Measurements from ENCODE around the gene CENPF.
"Not testable (repeated sequence)": the region's sequence is repeated elsewhere in the genome, so short reads cannot be mapped to it uniquely, and the experiment has no call there.

Gene CENPF

DNA sequence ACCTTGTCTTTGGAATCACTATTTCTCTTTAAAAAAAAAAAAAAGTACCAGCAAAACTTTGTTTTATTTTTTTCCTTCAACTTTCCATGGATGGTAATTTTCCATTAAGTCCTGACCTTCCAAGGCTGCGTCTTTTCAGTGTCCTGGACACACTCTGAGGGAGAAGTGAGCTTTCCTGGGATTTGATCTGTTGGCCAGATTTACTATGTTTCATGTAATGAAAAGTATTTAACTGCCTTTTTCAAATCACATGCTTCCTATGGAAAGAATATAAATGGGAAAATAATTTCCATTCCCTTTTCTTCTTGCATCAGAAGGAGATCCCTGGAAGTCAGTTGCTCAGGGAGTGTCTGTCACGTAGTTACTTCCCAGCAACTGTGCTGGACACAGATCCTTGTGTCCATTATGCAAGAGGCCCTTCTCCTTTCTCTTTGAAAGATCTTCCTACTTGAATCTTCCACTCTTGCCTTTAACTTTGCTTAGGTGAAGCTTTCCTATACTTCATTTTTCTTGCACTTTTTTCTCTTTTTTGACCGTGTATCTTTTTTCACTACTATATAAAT is 59.3 kb downstream of the CENPF start:
- DNase-seq: no peak

DNA sequence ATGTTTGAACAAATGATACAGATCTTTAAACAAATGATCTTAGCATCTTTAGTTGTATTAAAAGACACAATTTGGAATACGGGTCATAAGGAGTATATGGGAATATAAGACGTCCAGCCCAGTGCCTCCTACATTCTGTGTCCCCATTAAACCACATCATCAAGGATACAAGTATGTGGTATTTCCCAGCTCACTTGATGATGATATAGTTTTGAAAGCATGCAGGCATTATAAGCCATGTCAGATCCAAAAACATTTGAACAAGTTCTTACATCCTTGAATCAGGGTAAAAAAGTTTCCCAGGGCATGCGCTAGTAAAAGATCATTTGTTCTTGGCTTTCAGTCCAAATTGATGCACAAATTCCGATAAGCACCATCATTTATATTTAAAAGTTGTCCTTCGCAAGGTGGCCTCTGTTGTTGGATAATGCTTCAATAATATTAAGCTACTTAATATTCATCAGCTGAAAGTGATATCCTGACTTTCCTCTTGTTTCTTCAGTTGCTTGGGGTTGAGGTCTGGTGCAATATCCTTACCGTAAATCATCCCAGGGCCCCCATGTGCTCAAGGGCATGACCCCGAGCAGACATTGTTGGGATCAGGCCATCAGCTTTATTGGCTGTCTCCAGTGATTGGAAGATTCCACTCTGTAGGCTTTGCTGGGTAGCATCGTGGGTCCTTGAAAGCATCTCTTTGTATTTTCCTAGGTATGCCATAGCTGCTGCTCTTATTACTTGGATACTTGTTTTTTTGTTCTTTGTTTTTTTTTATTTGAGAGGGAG is 61.8 kb downstream of the CENPF start:
- no peak for DNase-seq

DNA sequence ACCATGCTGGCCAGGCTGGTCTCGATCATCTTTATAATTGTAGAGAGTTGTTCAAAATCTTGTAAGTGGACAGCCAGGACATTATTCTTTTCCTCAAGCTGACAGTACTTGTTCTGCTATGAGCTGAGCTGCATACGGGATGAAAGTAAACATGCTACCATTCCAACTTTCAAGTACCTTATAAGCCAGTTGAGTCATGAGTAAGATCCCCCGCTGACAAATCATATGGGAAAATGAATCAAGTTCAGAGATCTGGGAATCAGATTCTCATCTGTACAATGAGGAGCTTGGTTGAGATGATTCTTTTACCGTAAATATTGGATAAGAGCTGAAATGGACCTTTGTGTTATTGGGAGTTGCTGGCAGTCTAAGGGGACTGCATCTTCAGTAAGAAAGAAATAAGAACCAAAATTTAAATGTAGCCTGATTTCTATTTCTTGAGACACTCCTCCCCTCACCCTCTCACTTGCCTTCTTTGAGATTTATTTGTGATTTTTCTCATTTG is 62.7 kb downstream of the CENPF start:
- DNase-seq: no peak

DNA sequence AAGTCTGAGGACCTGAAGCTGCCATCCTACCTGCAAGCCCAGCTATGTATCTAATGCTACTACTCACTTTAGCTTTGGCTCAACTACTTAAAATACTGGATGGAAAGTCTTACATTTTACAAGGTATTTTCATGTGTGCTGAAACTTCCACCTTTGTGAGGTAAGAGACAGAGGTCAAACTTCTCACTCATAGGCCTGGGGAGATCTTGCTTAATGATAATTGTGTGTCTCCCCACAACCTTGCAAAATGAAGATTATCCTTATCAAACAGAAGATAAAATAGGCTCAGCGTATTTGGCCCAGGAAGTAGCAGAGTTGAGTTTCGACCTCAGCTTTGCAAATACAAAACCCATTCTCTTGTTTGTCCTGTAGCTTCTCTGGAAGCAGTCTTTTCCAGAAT is 63.7 kb downstream of the CENPF start:
- DNase-seq: no peak

DNA sequence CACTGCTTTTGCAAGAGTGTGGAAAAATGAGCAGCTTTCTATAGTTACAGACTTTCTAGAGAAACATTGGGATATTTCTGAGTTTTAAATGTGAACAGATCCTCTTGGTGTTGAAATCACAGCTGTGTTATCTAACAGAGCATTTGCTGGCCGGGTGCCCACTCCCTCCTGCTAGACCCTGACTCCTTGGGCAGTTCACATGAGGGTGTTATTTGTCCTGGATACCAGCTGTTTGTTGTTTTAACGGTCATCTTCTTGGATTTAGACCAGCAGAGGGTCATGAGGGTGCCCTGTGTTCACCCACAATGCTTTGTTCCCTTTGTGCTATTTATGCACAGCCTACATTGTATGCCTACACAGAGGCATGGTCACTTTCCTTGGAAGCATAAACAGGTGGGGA is 67.1 kb downstream of the CENPF start:
- no peak for DNase-seq

DNA sequence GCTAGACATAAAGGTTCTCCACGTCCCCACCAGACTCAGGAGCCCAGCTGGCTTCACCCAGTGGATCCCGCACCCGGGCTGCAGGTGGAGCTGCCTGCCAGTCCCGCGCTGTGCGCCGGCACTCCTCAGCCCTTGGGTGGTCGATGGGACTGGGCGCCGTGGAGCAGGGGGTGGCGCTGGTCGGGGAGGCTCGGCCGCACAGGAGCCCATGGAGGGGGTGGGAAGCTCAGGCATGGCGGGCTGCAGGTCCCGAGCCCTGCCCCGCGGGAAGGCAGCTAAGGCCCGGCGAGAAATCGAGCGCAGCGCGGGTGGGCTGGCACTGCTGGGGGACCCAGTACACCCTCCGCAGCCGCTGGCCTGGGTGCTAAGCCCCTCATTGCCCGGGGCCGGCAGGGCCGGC is 70.0 kb downstream of the CENPF start:
- not testable (repeated sequence) for DNase-seq

DNA sequence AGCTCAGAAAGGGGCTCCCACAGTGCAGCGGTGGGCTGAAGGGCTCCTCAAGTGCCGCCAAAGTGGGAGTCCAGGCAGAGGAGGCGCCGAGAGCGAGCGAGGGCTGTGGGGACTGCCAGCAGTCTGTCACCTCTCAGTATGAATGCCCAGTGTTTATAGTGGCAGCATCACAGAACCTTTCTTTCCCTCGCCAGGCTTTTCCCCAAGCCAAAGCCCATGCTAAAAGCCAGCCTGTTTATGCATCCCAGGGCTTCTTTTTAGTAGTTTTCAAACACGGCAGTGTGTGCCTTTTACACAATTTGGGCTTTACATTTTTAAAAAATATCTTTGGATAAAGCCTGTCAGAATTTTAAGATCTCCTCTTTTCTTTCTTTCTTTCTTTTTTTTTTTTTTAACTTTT is 70.6 kb downstream of the CENPF start:
- no peak for DNase-seq

DNA sequence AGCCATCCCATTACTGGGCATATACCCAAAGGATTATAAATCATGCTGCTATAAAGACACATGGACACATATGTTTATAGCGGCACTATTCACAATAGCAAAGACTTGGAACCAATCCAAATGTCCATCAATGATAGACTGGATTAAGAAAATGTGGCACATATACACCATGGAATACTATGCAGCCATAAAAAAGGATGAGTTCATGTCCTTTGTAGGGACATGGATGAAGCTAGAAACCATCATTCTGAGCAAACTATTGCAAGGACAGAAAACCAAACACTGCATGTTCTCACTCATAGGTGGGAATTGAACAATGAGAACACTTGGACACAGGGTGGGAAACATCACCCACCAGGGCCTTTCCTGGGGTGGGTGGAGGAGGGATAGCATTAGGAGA is 72.5 kb downstream of the CENPF start:
- not testable (repeated sequence) for DNase-seq

DNA sequence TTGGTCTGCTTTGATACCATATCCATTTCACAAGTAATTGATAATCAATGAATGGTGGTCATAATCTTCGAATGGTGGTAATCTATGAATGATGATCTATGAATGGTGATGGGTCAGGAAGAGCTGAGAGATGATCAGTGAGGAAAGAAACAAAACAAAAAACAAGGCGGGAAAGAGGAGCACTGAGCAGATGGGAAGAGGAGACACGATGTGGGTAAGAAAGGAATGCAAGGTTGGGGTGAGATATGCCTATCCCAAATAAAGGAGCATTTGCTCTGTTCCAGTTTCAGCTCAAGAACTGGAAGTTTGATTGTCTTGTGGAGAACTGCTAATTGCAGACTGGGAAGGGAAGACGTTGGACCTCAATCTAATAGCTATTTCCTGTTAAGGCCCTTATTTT is 73.8 kb downstream of the CENPF start:
- DNase-seq: no peak

DNA sequence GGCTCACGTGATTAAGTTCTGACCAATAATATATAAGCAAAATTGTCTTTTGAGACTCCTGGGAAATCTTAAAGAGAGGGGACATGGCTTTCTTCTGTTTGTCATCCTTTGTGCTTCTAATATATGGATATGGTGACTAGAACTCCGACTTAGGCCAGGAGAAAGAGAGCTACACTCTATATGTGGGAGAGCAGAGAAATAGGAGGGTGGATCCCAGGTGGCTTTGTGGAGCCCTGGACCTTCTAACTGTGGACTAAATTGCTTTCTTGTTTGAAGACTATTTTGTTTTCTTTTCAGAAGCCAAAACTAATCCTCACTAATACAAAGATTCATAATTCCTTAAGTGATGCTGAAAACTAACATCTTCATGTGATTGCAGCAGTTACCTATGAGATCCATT is 75.0 kb downstream of the CENPF start:
- no peak for DNase-seq

DNA sequence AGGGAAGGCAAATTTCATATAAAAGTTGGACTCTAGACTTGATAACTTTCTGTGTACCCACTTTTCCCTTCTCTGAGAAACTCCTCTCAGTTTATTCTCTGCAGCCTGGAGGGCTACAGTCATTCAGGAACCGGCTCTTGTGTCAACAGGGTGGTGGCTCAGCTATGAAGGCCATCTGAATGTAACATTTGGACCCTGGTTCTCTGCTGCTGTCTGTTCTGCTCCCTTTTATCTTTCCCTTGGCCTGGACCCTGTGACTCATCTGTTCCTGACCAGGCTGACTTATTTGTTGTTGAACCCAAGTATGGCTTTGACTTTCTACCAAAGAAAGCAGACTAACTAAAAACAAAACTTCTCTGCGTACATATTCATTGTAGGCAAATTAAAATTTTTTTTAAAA is 75.4 kb downstream of the CENPF start:
- no peak for DNase-seq

DNA sequence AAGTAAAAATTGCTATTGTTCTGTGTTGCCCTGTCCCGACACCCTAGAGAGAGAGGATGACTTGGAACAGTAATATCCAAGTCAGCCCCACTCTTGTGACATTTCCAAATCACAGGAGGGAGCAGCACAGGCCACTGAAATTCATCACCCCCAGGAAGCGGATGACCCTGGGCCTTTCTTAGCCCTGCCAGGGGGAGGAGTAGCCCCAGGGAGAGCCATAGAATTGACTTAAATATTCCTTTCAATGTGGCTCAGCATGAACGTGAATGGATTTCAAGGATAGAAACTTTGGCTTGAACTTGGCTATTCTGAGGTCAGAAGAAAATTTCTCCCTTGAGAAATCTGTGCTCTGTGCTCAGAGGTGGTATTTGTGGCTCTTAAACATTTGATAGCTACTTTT is 80.6 kb downstream of the CENPF start:
- DNase-seq: no peak

DNA sequence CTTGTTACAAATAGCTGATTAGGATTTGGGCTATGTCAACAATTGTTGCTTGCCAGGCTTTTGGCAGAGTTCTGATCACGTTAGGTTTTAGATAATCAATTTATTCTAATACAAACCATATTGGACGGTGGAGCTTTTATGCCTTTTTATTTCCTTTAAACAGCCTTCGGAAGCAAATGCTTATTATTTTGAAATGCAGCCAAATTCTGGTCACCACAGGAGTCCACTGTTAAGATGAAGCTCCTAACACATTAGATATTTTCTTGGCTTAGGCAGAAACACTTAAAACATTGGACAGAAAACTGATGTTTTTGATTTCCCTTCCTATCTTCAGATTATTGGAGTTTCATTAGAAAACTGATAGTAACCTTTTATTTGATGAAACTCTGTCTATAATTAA is 82.9 kb downstream of the CENPF start:
- DNase-seq: no peak

DNA sequence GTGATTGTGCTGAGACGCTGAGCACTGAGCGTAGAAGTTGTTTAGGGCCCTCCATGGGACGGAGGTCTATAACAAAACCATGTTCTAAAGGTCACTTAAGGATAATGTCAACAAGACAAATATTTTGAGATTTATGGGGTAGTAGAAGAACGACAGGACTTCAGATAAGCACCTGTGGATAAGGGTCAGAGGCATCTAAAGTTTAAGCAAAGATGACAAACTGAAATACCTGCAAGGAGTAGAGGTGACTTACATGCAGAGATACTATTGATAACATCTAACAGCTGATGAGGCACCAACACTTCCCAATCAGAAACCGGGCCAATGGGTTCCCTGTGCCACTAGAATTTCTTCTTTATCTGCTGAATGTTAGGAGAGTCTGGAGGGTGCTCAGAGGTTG is 83.5 kb downstream of the CENPF start:
- no peak for DNase-seq

DNA sequence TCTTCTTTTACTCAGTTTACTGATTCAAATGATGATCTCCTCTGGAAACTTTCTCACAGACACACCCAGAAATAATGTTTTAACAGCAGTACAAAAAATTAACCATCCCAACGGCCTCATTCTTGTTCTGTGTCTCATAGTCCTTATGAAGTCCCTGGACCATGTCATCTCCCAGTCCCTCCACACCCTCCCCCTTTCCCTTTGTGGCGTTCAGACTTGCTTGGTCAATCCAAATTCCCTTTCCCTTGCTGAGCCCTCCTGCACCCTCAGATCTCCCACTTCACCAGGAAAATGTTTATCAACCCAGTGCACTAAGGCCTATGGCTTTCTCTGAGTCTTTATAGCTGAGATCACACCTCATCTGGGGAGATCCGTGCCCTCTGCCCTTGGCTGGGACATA is 85.9 kb downstream of the CENPF start:
- no peak for DNase-seq

DNA sequence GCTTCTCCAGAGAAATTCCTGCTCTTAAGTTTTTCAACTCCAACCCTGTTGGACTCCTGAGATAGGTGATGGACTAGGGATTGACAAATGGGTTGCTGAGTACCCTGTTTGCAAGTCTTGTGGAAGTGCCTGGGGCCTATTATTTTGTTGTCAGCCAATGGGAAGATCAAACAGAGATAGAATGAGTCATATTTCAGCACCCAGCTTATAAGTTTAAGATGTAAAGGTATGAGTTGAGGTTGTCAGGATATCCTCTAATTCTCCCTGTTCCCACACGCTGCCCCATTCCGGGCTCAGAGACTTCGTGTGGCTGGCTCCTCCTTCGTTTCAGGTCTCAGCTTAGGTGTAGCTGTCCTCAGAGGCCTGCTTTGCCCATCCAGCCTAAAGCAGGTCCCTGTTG is 91.8 kb downstream of the CENPF start:
- no peak for DNase-seq

DNA sequence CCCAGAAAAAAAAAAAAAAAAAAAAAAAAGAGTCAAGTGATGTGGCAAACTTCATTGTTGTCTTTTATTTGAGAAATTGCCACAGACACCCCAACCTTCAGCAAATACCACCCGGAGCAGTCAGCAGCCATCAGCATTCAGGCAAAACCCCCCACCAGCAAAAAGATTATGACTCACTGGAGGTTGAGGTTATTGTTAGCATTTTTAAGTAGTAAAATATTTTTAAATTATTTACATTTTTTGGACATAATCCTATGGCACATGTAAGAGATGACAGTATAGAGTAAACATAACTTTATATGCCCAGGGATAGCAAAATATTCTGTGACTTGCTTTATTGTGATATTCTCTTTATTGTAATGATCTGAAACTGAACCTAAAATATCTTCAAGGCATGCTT is 95.6 kb downstream of the CENPF start:
- no peak for DNase-seq

DNA sequence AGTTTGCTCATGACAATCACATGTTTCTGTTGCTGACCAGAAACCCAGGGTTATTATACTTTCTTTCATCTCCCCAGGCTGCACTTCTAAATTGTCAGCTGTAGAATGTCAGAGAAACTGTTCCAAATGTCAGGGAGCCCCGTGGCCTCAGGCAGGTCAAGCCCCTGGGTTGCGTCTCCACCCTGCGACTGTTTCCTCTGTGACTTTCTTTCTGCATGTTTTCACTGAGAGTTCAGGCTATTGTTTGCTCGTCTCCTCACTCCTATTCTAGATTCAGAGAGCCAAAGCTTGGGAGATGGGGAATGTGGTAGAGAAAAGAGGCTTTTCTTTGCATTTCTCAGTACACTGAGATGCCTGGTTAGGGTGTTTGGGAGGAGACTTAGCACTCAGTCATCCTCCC is 97.4 kb downstream of the CENPF start:
- no peak for DNase-seq

DNA sequence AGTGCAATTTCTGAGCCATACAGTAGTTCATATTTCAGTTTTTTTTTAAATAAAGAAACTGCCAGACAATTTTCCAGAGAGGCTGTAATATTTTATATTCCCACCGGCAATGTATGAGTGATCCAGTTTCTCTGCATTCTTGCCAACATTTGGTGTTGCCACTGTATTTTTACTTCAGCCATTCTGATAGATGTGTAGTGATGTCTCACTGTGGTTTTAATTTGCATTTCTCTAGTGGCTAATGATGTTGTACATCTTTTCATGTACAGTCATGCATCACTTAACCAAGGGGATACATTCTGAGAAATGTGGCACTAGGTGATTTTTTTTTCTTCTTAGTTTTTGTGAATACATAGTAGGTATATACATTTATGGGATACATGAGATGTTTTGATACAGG is 99.6 kb downstream of the CENPF start:
- DNase-seq: no peak

DNA sequence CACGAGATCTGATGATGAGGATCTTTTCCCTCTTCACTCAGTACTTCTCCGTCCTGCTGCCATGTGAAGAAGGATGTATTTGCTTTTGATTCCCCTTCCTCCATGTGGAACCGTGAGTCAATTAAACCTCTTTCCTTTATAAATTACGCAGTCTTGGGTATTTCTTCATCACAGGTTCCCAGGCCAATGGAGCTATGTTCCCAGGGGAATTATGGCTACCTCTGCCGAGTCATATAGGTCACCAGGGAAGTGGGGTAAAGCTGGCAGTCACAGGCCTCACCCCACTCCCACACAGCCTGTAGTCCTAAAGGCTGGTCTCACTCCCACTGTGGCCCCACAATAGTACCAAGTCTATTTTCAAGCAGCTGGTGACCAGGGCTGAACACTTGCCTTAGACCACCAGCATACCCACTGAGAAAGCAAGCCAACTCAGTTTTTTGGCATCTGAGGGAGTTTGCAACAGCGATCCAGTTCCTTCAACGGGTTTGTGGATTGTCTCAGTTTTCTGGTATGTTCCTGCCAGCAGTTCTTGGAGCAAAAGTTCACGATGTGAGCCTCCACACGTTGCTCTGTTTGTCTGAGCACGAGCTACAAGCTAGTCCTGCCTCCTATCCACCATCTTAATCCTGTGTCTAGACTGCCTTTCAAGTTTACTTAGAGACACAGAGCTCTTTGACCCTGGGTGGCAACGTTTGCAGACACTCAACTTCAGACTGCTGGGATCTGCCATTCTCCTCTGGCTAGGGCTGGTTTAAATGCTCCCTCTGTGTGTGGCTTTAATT is 104.5 kb downstream of the CENPF start:
- DNase-seq: no peak

DNA sequence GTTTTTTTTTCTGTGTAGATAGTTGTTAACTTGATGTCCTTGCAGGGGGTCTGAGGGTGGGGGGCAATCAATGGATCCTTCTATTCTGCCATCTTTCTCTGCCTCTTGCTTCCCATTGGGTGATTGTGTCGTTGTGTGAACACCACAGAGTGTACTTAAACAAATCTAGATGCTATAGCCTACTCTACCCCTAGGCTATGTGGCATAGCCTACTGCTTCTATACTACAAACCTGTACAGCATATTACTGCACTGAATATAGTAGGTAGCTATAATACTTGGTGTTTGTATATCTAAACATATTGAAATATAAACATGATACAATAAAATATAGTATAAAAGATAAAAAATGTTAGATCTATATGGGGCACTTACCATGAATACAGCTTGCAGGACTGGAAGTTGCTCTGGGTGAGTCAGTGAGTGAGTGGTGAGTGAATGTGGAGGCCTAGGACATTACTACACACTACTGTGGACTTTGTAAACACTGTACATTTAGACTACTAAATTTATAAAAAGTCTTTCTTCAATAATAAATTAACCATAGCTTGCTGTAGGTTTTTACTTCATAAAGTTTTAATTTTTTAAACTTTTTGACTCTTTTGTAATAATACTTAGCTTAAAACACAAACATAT is 105.4 kb downstream of the CENPF start:
- no peak for DNase-seq

DNA sequence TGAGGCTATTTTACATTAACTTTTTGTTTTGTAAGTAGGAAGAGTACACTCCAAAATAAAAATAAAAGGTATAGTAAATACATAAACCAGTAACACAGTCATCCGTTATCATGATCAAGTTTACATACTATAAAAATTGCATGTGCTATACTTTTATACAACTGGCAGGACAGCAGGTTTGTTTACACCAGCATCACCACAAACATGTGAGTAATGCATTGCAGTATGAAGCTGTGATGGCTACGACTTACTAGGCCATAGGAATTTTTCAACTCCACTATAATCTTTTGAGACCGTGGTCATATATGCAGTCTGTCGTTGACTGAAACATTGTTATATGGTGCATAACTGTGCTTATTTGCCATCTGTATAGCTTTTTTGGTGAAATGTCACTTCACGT is 106.2 kb downstream of the CENPF start:
- no peak for DNase-seq

DNA sequence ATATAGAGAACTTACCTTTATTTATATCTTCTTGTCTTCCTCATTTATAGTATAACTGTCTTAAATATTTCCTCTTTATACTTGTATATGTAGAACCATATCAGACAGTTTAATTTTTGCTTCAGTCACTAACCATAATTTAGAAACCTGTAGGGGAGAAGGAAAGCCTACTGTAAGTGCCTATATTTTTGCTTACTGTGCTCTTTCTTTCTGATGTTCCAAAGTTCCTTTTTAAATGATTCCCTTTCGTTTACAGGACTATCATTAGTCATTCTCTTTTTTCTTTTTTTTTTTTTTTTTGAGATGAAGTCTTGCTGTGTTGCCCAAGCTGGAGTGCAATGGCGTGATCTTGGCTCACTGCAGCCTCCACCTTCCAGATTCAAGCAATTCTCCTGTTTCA is 109.7 kb downstream of the CENPF start:
- no peak for DNase-seq
